ENCODE results near the gene PUS1. TPM values are rescaled to one million over a fixed set of nuclear protein-coding genes. Genes with fewer than 3 reads are reported as not detected.

Gene PUS1
- total and polyA plus RNA-seq, 2 experiments from 2014 or later, result 10.2 to 10.7 TPM

GRCh38 chr12:131941116-131941986, 12.3 kb downstream of the PUS1 start:
- H3K4me2 ChIP-seq, result no peak overlapping the region
- no peaks in the 10 kb centered on the region for H3K9me3 ChIP-seq (ENCODE audit: low read depth)
- DNase-seq (ENCODE audit: low spot score), result no peak
- H3K27ac ChIP-seq, result no peak overlapping the region
- no peaks in the 10 kb centered on the region for H3K79me2 ChIP-seq
- no peaks in the 10 kb centered on the region for H3K4me1 ChIP-seq (ENCODE audit: insufficient read depth)
- H2AFZ ChIP-seq, result no peak overlapping the region
- no peaks in the 10 kb centered on the region for H4K20me1 ChIP-seq (ENCODE audit: insufficient read depth, poor library complexity, severe bottlenecking)
- H3K9me2 ChIP-seq (replicated peaks; ENCODE audit: insufficient read depth), result no peaks in the 10 kb centered on the region
- TF ChIP-seq EZH2 (IDR thresholded peaks at IDR 0.05; ENCODE audit: borderline replicate concordance) (no peak), EZH2phosphoT487 (IDR thresholded peaks at IDR 0.05; ENCODE audit: low read depth, severe bottlenecking, unreplicated experiment) (no peak), CTCF (IDR thresholded peaks at IDR 0.05; ENCODE audit: poor library complexity) (no peak)
- no peak overlapping the region for H3K4me3 ChIP-seq
- H3K27me3 ChIP-seq, result no peaks in the 10 kb centered on the region
- H3K36me3 ChIP-seq (replicated peaks; ENCODE audit: insufficient read depth, low read depth), result no peaks in the 10 kb centered on the region
- WGBS (ENCODE audit: low lambda C conversion rate, missing lambda C conversion rate), result 99% methylated on average over 45 of the region's 46 CpGs

GRCh38 chr12:131941987-131942341, 12.9 kb downstream of the PUS1 start:
- Histone ChIP-seq H3K9me3 (ENCODE audit: low read depth) (no peaks in the 10 kb centered on the region), H3K4me2 (no peak overlapping the region), H3K79me2 (no peaks in the 10 kb centered on the region), H3K4me3 (no peak overlapping the region), H2AFZ (no peak overlapping the region), H3K27me3 (no peaks in the 10 kb centered on the region), H3K36me3 (replicated peaks; ENCODE audit: insufficient read depth, low read depth) (no peaks in the 10 kb centered on the region), H3K4me1 (ENCODE audit: insufficient read depth) (no peaks in the 10 kb centered on the region), H4K20me1 (ENCODE audit: insufficient read depth, poor library complexity, severe bottlenecking) (no peaks in the 10 kb centered on the region), H3K9me2 (replicated peaks; ENCODE audit: insufficient read depth) (no peaks in the 10 kb centered on the region), H3K27ac (no peak overlapping the region)
- 97% methylated on average over 7 of the region's 7 CpGs for WGBS (ENCODE audit: low lambda C conversion rate, missing lambda C conversion rate)
- no peak for TF ChIP-seq EZH2 (IDR thresholded peaks at IDR 0.05; ENCODE audit: borderline replicate concordance)
- no peak for TF ChIP-seq CTCF (IDR thresholded peaks at IDR 0.05; ENCODE audit: poor library complexity)
- no peak for TF ChIP-seq EZH2phosphoT487 (IDR thresholded peaks at IDR 0.05; ENCODE audit: low read depth, severe bottlenecking, unreplicated experiment)
- DNase-seq (ENCODE audit: low spot score), result no peak

- Histone ChIP-seq H3K4me1 (ENCODE audit: insufficient read depth) (no peaks in the 10 kb centered on the region), H3K4me2 (no peak overlapping the region), H2AFZ (no peak overlapping the region), H3K27ac (no peak overlapping the region), H3K36me3 (replicated peaks; ENCODE audit: insufficient read depth, low read depth) (no peaks in the 10 kb centered on the region), H3K4me3 (no peak overlapping the region), H4K20me1 (ENCODE audit: insufficient read depth, poor library complexity, severe bottlenecking) (no peaks in the 10 kb centered on the region), H3K27me3 (no peaks in the 10 kb centered on the region), H3K79me2 (no peaks in the 10 kb centered on the region), H3K9me2 (replicated peaks; ENCODE audit: insufficient read depth) (no peaks in the 10 kb centered on the region), H3K9me3 (ENCODE audit: low read depth) (no peaks in the 10 kb centered on the region)
- WGBS (ENCODE audit: low lambda C conversion rate, missing lambda C conversion rate), result 96% methylated on average over 12 of the region's 12 CpGs
- no peak for TF ChIP-seq CTCF (IDR thresholded peaks at IDR 0.05; ENCODE audit: poor library complexity)
- no peak for TF ChIP-seq EZH2 (IDR thresholded peaks at IDR 0.05; ENCODE audit: borderline replicate concordance)
- no peak for TF ChIP-seq EZH2phosphoT487 (IDR thresholded peaks at IDR 0.05; ENCODE audit: low read depth, severe bottlenecking, unreplicated experiment)
- DNase-seq (ENCODE audit: low spot score), result no peak
These were observed 13.6 kb downstream of the PUS1 start for GRCh38 chr12:131942671-131943070.

Data from hepatocyte (in vitro differentiated cells).